Measurements from ENCODE around the gene TMEM86A.
A peak's percentile ranks its signal among the peaks of the same experiment; 100 is the strongest.
"Not testable (repeated sequence)": the region's sequence is repeated elsewhere in the genome, so short reads cannot be mapped to it uniquely, and the experiment has no call there.

Gene TMEM86A

GRCh38 chr11:18698341-18699268 is at the start of gene TMEM86A:
Gene TMEM86A, plus strand, starts transcription at chr11:18698779. Its CDS starts 108 bp downstream, at chr11:18698887.
- peak; percentile 95 for DNase-seq (ENCODE audit: low read depth, low spot score)

GRCh38 chr11:18650353-18650752 is 48.2 kb upstream of the TMEM86A start:
- DNase-seq (ENCODE audit: low read depth, low spot score), result no peak

- peak; percentile 73 for DNase-seq (ENCODE audit: low read depth, low spot score)
Observed at GRCh38 chr11:18650859-18651557, 47.6 kb upstream of the TMEM86A start.

GRCh38 chr11:18657673-18658072 is 40.9 kb upstream of the TMEM86A start:
- no peak for DNase-seq (ENCODE audit: low read depth, low spot score)

- DNase-seq (ENCODE audit: low read depth, low spot score), result not testable (repeated sequence)
Observed at GRCh38 chr11:18665353-18665872, 33.2 kb upstream of the TMEM86A start.

- DNase-seq (ENCODE audit: low read depth, low spot score), result no peak
Observed at GRCh38 chr11:18668131-18668530, 30.4 kb upstream of the TMEM86A start.

GRCh38 chr11:18669219-18669596 is 29.4 kb upstream of the TMEM86A start:
- no peak for DNase-seq (ENCODE audit: low read depth, low spot score)

GRCh38 chr11:18669711-18670110 is 28.9 kb upstream of the TMEM86A start:
- no peak for DNase-seq (ENCODE audit: low read depth, low spot score)

- no peak for DNase-seq (ENCODE audit: low read depth, low spot score)
Observed at GRCh38 chr11:18671246-18671645, 27.3 kb upstream of the TMEM86A start.

- not testable (repeated sequence) for DNase-seq (ENCODE audit: low read depth, low spot score)
Observed at GRCh38 chr11:18672209-18672608, 26.4 kb upstream of the TMEM86A start.

- no peak for DNase-seq (ENCODE audit: low read depth, low spot score)
Observed at GRCh38 chr11:18676803-18677202, 21.8 kb upstream of the TMEM86A start.

GRCh38 chr11:18677560-18677959 is 21.0 kb upstream of the TMEM86A start:
- DNase-seq (ENCODE audit: low read depth, low spot score), result peak; percentile 36

- not testable (repeated sequence) for DNase-seq (ENCODE audit: low read depth, low spot score)
Observed at GRCh38 chr11:18681949-18682348, 16.6 kb upstream of the TMEM86A start.

GRCh38 chr11:18682466-18682865 is 16.1 kb upstream of the TMEM86A start:
- DNase-seq (ENCODE audit: low read depth, low spot score), result no peak

- no peak for DNase-seq (ENCODE audit: low read depth, low spot score)
Observed at GRCh38 chr11:18684267-18684666, 14.3 kb upstream of the TMEM86A start.

- not testable (repeated sequence) for DNase-seq (ENCODE audit: low read depth, low spot score)
Observed at GRCh38 chr11:18691467-18692140, 7.0 kb upstream of the TMEM86A start.

GRCh38 chr11:18692941-18693760 is 5.4 kb upstream of the TMEM86A start:
- no peak for DNase-seq (ENCODE audit: low read depth, low spot score)

- no peak for DNase-seq (ENCODE audit: low read depth, low spot score)
Observed at GRCh38 chr11:18696638-18697225, 1.8 kb upstream of the TMEM86A start.

GRCh38 chr11:18697576-18697975 is 1.0 kb upstream of the TMEM86A start:
- DNase-seq (ENCODE audit: low read depth, low spot score), result no peak

- no peak for DNase-seq (ENCODE audit: low read depth, low spot score)
Observed at GRCh38 chr11:18699269-18699596, 654 bp downstream of the TMEM86A start.

- no peak for DNase-seq (ENCODE audit: low read depth, low spot score)
Observed at GRCh38 chr11:18699848-18700261, 1.3 kb downstream of the TMEM86A start.

Data from ELF-1 (cell line).